Thymus (tissue), 11 donors: ENCODE results near the gene CALML5. TPM values are rescaled to one million over a fixed set of nuclear protein-coding genes. Genes with fewer than 3 reads are reported as not detected.
A peak's percentile ranks its signal among the peaks of the same experiment; 100 is the strongest.

Experiments used
- DNase-seq, 9 donors: peaks; one replicate each; pipeline ENCODE4 v3.0.0-alpha.2; 2013; ENCODE audit warnings: low spot score in 9 of 9, low read depth in 6 of 9, missing footprints in 1 of 9
- H3K27ac ChIP-seq, 2 donors: one replicate each; pipeline ENCODE4 v1.5.1; 2013; ENCODE audit warnings: control low read depth in 1 of 2, low read depth in 1 of 2, low read length in 1 of 2, mild to moderate bottlenecking in 1 of 2, moderate library complexity in 1 of 2
- H3K27me3 ChIP-seq, 2 donors: one replicate each; pipeline ENCODE4 v1.5.1; 2013; ENCODE audit warnings: low read length in 1 of 2; ENCODE audit not compliant: control insufficient read depth in 2 of 2, insufficient read depth in 1 of 2
- H3K36me3 ChIP-seq, 2 donors: one replicate each; pipeline ENCODE4 v1.5.1; 2013; ENCODE audit warnings: low read length in 1 of 2, mild to moderate bottlenecking in 1 of 2, moderate library complexity in 1 of 2; ENCODE audit not compliant: control insufficient read depth in 2 of 2, insufficient read depth in 2 of 2
- H3K4me1 ChIP-seq, 2 donors: one replicate each; pipeline ENCODE4 v1.5.1; 2013; ENCODE audit warnings: low read length in 2 of 2; ENCODE audit not compliant: control insufficient read depth in 2 of 2, insufficient read depth in 2 of 2
- H3K4me3 ChIP-seq, 2 donors: one replicate each; pipeline ENCODE4 v1.5.1; 2013; ENCODE audit warnings: low read length in 2 of 2, control low read depth in 1 of 2, mild to moderate bottlenecking in 1 of 2
- H3K9me3 ChIP-seq, 2 donors: one replicate each; pipeline ENCODE4 v1.5.1; 2013; ENCODE audit warnings: low read length in 1 of 2, mild to moderate bottlenecking in 1 of 2; ENCODE audit not compliant: control insufficient read depth in 2 of 2, insufficient read depth in 1 of 2
- WGBS: extraction: QIAGEN DNeasy Blood & Tissue Kit; methylation state at CpG from one replicate; pipeline ENCODE4 v1.1.7; 2013; 5-methylcytosine and 5-hydroxymethylcytosine counted together
- polyA plus RNA-seq: library from polyadenylated mRNA; stranded (reverse); fragments of 200-250 nt; gene quantifications from one replicate; pipeline ENCODE4 v1.2.3, GENCODE V29; 2013
- total RNA-seq: library from RNA; stranded (reverse); fragments of 120-200 nt; gene quantifications from one replicate; pipeline ENCODE4 v1.2.4, GENCODE V29; 2013
- donor health status: healthy.

Gene CALML5
- total and polyA plus RNA-seq, 2 donors, result 32.6 to 368 TPM

DNA sequence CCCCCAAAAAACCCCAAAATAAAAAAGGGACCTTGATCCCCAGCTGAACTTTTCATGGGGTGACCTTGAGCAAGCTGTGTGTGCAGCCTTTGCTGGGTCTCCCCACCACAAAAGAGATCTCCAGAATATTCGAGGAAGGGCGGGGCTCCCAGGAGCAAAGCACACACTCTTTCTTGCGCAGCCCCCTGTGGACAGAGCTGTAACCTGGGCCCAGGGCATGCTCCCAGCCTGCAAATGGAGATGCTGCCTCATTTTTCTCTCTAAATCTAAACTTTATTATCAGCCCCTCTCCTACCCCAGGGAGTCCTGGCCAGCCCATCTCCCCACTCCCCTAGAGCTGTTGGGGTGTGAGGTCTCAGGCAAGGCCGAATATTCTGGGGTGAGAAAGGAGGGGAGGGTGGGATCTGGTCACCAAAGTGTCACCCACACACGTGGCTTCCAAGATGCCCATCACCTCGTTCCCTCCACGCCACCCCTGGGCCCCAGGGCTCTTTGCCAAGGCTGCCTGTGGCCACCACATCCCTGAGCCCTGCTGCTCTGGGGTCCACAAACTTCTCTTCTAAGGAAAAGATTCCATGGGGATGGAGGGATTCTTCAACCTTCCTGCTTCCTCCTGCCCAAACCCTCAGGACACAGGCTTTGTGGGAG lies 23.7 kb upstream of the CALML5 start:
- DNase-seq, result no peak
- WGBS, result 81% methylated on average over 7 of the region's 7 CpGs
- no peaks in the 10 kb centered on the region for H3K27me3 ChIP-seq
- no peak overlapping the region for H3K27ac ChIP-seq
- no peaks in the 10 kb centered on the region for H3K9me3 ChIP-seq
- H3K4me1 ChIP-seq, result peaks cover 4 to 16% of the 10 kb centered on the region in 2 donors
- no peaks in the 10 kb centered on the region for H3K36me3 ChIP-seq
- no peak overlapping the region for H3K4me3 ChIP-seq

DNA sequence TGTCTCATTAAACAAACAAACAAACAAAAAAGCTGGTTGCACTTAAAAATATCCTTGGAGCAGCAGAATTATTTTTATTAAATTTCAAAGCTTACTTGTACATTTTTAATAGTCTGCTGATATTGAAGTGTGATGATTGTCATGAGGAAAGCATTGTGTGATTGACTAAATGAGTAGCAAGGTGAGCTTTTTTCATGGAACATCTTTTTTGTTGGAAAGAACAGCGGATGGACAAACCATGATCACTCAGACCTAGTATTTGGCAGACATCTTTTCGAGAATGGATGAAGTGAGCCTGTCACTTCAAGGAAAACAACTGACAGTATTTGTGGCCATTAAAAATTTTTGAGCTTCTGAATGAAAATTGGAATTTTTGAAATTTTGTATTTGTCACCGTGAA lies 19.7 kb upstream of the CALML5 start:
- Histone ChIP-seq H3K36me3 (no peaks in the 10 kb centered on the region), H3K4me3 (no peak overlapping the region), H3K4me1 (peaks cover 0 to 10% of the 10 kb centered on the region in 2 donors), H3K27ac (no peak overlapping the region), H3K27me3 (peaks cover 0 to 2% of the 10 kb centered on the region in 2 donors), H3K9me3 (no peaks in the 10 kb centered on the region)
- DNase-seq, result no peak
- WGBS, result 96% methylated on average over 3 of the region's 3 CpGs

DNA sequence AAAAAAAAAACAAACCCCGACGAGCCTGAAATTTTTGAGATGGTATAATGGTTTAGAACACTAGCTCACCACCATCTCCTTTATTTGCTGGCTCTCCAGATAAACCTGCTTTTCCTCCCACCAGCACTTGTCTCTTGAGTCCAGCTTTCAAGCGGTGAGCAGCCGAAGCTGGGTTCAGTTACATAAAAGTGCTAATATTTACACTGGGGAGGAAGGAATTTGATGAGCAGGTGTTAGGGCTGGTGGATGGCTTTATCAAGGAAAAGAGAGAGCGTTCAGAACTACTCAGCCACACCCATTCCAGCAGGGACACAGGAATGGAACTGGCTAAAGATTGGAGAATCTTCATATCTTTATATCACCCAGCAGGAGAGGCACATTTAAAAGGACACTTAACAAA lies 18.8 kb upstream of the CALML5 start:
- no peak for DNase-seq

DNA sequence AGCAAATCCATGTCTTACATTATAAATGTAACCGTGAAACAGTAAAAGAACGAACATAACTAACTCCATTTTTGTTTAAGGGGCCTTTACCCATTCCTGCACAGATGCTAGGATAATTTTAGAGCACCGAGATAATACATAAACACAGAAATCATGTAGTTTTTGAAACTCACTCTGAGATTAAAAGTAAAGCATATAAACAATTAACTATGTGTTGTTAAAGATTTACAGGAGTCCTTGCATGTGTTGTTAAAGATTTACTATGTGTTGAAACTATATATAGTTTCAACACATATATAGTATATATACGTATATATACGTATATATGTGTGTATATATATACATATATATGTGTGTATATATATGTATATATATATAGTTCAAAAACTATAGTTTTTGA lies 18.2 kb upstream of the CALML5 start:
- H3K36me3 ChIP-seq, result no peaks in the 10 kb centered on the region

More for the DNA sequence above, 18.8 kb upstream of the CALML5 start:
- Histone ChIP-seq H3K4me3 (no peak overlapping the region), H3K4me1 (peaks cover 0 to 12% of the 10 kb centered on the region in 2 donors), H3K9me3 (no peaks in the 10 kb centered on the region), H3K36me3 (no peaks in the 10 kb centered on the region), H3K27me3 (peaks cover 0 to 2% of the 10 kb centered on the region in 2 donors), H3K27ac (no peak overlapping the region)
- 90% methylated on average over 5 of the region's 5 CpGs for WGBS

DNA sequence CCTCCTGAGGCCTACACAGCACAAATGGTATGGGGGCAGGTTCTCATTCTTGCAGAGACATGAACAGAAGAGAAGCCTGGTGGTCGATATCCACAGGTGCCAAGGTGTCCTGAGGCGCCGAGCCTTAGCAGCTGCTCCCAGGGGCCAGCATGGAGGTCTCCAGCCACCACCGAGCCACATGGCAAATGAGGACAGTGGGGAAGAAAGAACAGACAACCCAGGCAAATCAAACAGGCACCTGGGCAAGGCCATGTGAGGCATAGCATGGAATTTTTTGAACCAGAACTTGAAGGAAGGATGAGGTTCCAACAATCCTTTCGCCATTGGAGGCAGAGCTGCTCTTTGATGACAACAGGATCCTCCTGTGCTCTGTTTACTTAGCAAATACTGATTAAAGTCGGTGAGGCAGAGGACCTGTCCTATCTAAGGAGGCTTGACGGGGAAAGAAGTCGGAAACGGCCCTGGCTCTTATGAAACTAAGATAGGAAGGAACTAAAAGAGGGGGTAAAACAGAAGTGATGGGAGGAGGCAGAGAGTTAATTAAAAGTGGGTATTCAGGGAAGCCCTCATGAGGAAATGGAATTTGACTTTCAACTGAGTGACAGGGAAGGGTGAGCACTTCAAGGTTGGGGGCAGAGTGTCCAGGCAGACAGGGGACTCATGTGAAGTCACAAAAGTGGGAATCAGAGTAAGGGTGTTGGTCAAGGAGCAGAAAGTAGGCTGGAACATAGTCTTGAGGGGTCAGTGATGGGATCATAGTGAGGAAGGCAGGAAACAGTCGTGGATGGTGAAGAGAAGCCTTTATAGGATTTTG lies 16.8 kb upstream of the CALML5 start:
- no peak for DNase-seq
- 84% methylated on average over 10 of the region's 10 CpGs for WGBS
- Histone ChIP-seq H3K36me3 (no peaks in the 10 kb centered on the region), H3K27ac (no peak overlapping the region), H3K4me1 (peaks cover 0 to 20% of the 10 kb centered on the region in 2 donors), H3K4me3 (no peak overlapping the region), H3K27me3 (peaks cover 0 to 4% of the 10 kb centered on the region in 2 donors), H3K9me3 (no peaks in the 10 kb centered on the region)

More for the DNA sequence above, 18.2 kb upstream of the CALML5 start:
- H3K27me3 ChIP-seq, result peaks cover 0 to 2% of the 10 kb centered on the region in 2 donors
- H3K27ac ChIP-seq, result no peak overlapping the region
- H3K4me1 ChIP-seq, result peaks cover 0 to 18% of the 10 kb centered on the region in 2 donors
- no peak for DNase-seq
- 95% methylated on average over 5 of the region's 5 CpGs for WGBS
- H3K9me3 ChIP-seq, result no peaks in the 10 kb centered on the region
- no peak overlapping the region for H3K4me3 ChIP-seq

DNA sequence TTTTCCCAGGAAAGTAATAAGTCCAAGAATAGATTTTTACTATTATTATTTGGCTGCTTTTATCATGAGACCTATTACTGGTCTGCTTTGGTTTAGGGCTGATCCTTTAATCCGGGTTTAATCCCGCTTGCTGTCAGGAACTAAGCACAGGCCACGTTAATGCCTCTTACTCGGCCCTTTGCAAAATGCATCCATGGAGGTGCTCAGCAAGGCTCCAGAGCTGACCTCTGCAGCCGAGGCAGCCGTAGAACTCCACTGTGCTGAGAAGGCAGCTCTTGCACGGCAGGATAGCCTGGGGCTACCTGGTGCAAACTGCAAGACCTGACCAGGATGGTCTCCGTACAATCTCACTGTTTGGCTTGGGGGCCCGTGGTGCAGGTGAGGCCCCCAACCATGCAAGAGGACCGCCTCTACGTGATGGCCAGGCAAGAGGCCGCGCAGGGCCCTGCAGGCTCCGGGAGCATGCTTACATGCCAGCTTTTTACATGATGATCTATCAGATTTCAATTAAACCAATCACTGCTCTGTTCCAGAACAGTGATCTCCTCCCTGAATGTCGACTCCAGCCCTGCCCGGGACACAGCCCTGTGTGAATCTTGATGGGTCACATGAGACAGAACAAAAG lies 15.0 kb upstream of the CALML5 start:
- Histone ChIP-seq H3K4me3 (no peak overlapping the region), H3K27ac (no peak overlapping the region), H3K27me3 (peaks cover 0 to 4% of the 10 kb centered on the region in 2 donors), H3K4me1 (peaks cover 0 to 20% of the 10 kb centered on the region in 2 donors), H3K36me3 (no peaks in the 10 kb centered on the region), H3K9me3 (no peaks in the 10 kb centered on the region)
- no peak for DNase-seq
- 96% methylated on average over 16 of the region's 16 CpGs for WGBS

DNA sequence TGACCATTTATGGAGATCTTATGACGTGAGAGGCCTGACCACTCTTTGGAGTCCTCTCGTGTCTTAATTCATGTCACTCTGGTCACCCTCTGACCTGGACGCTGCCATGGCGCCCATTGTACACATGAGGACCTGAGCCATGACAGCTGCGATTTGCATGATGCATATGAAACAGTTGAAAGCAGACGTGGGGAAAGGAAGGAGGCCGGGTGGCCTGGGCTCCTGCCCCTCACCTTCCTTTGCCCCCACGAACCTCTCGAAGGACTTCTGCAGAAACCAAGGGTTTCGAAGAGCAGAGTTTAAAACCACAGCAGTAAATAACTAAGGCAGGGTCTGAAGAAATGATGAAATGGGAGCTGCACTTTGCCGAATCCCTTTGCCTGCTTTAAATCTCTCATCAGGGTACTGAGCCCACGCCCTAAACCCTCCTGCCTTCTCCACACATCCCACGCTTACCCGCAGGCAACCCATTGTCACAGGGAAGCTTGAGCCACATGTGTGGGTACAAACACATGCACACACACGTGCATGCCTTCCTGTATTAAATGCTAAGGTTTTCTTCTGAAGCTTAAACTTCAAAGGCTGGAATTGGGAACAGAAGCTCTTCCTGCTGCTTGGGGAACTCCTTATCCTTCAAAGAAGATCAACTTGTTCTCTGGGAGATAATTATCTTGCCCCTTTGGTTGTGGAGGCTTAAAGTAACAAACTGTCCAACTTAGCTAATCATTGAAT lies 13.7 kb upstream of the CALML5 start:
- Histone ChIP-seq H3K36me3 (no peaks in the 10 kb centered on the region), H3K9me3 (no peaks in the 10 kb centered on the region), H3K4me1 (peaks cover 0 to 20% of the 10 kb centered on the region in 2 donors), H3K27me3 (peaks cover 0 to 4% of the 10 kb centered on the region in 2 donors), H3K4me3 (no peak overlapping the region), H3K27ac (no peak overlapping the region)
- 74% methylated on average over 15 of the region's 15 CpGs for WGBS
- DNase-seq, result peak in 6 of 9 donors; percentile 18 to 52 (median 32)

DNA sequence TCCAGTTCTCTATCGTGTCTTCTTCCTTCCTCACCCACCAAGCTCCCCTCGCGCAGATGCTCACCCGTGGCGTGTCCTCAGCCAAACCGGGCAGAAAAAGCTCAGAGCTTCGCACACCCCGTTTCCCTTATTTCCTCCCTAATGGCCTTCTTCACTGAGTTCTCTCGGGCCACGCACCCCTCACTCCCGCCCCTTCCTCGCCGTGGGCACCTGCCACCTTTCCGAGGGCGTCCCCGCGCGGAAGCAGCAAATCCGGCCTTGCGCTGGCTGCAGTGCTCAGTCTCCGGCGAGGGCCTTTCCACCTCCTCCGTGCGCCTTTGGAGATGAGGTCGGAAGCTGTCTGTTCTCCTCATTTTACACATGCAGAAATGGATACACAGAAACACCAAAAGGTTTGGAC lies 13.0 kb upstream of the CALML5 start:
- DNase-seq, result no peak
- H3K27ac ChIP-seq, result no peak overlapping the region

More for the DNA sequence above, 13.0 kb upstream of the CALML5 start:
- no peak overlapping the region for H3K4me3 ChIP-seq
- no peaks in the 10 kb centered on the region for H3K9me3 ChIP-seq
- H3K4me1 ChIP-seq, result peaks cover 0 to 20% of the 10 kb centered on the region in 2 donors
- WGBS, result 97% methylated on average over 25 of the region's 25 CpGs
- no peaks in the 10 kb centered on the region for H3K36me3 ChIP-seq
- peaks cover 0 to 8% of the 10 kb centered on the region in 2 donors for H3K27me3 ChIP-seq
